Thyroid gland (tissue), 4 donors: ENCODE data around the gene VIT.

Experiments used
- CTCF ChIP-seq, 6 experiments: fragments of 200-600 bp in 3 of 6; fragments of 450-650 bp in 3 of 6; sonication (generic) in 3 of 6; IDR thresholded peaks; one replicate each; pipeline ENCODE4 v1.5.1; 2016 to 2019; ENCODE audit warnings: antibody characterized with exemption in 6 of 6, mild to moderate bottlenecking in 2 of 6, inconsistent platforms in 1 of 6, moderate library complexity in 1 of 6
- POLR2A ChIP-seq, 2 donors: fragments of 450-650 bp; IDR thresholded peaks; one replicate each; pipeline ENCODE4 v1.6.1; 2017; ENCODE audit warnings: antibody characterized with exemption in 2 of 2, mild to moderate bottlenecking in 2 of 2, moderate library complexity in 1 of 2

- TF ChIP-seq CTCF (IDR thresholded peaks at IDR 0.05): no peak
- TF ChIP-seq POLR2A (IDR thresholded peaks at IDR 0.05): no peak
Observed at GRCh38 chr2:36727550-36727949, 31.0 kb downstream of the VIT start.
